Spleen (tissue), 11 donors: ENCODE data around the gene CHST15. TPM values are rescaled to one million over a fixed set of nuclear protein-coding genes. Genes with fewer than 3 reads are reported as not detected.
A peak's percentile ranks its signal among the peaks of the same experiment; 100 is the strongest.

Experiments
- DNase-seq: peaks from one replicate; pipeline ENCODE4 v3.0.0-alpha.2; 2020
- H3K27ac ChIP-seq, 8 donors: fragments of 200-600 bp; sonication (generic) in 7 of 8; 1 replicate in 4 of 8; 2 replicates in 4 of 8; pipeline versions ENCODE4 v1.5.0 to v1.8.0; 2016 to 2021; ENCODE audit warnings: inconsistent platforms in 4 of 8, mild to moderate bottlenecking in 4 of 8, moderate library complexity in 1 of 8
- H3K27me3 ChIP-seq, 7 donors: fragments of 200-600 bp; sonication (generic) in 6 of 7; replicated peaks in 1 of 7; 1 replicate in 4 of 7; 2 replicates in 3 of 7; pipeline versions ENCODE4 v1.5.0 to v1.8.0; 2016 to 2021; ENCODE audit warnings: inconsistent platforms in 3 of 7, mild to moderate bottlenecking in 1 of 7
- H3K36me3 ChIP-seq, 6 donors: fragments of 200-600 bp; sonication (generic) in 5 of 6; 1 replicate in 4 of 6; 2 replicates in 2 of 6; pipeline versions ENCODE4 v1.5.0 to v1.8.0; 2016 to 2021; ENCODE audit warnings: inconsistent platforms in 2 of 6
- H3K4me1 ChIP-seq, 6 donors: fragments of 200-600 bp; sonication (generic) in 5 of 6; 1 replicate in 3 of 6; 2 replicates in 3 of 6; pipeline versions ENCODE4 v1.5.0 to v1.8.0; 2016 to 2021; ENCODE audit warnings: inconsistent platforms in 3 of 6
- H3K4me3 ChIP-seq, 8 donors: fragments of 200-600 bp; sonication (generic) in 7 of 8; 1 replicate in 4 of 8; 2 replicates in 4 of 8; pipeline versions ENCODE4 v1.5.0 to v1.8.0; 2016 to 2021; ENCODE audit warnings: inconsistent platforms in 4 of 8, mild to moderate bottlenecking in 4 of 8, moderate library complexity in 2 of 8
- H3K9me3 ChIP-seq, 8 donors: fragments of 200-600 bp; sonication (generic) in 7 of 8; 1 replicate in 4 of 8; 2 replicates in 4 of 8; pipeline versions ENCODE4 v1.5.0 to v1.8.0; 2016 to 2021; ENCODE audit warnings: inconsistent platforms in 4 of 8
- POLR2A ChIP-seq, 3 donors: fragments of 450-650 bp; IDR thresholded peaks; one replicate each; pipeline ENCODE4 v1.5.1; 2017; ENCODE audit warnings: antibody characterized with exemption in 3 of 3, mild to moderate bottlenecking in 1 of 3
- POLR2AphosphoS5 ChIP-seq, 3 donors: sonication (generic); formaldehyde crosslinking; IDR thresholded peaks; one replicate each; pipeline ENCODE4 v1.5.1; 2017; ENCODE audit warnings: antibody characterized with exemption in 3 of 3
- WGBS, 5 donors: extraction: QIAGEN DNeasy Blood & Tissue Kit in 3 of 5; methylation state at CpG; one replicate each; pipeline versions ENCODE4 v1.1.5 to v1.1.7; 2013 to 2018; 5-methylcytosine and 5-hydroxymethylcytosine counted together
- intact Hi-C: fragments of 100-400 bp; cut with DNase I; formaldehyde crosslinking; loops from one replicate; pipeline ENCODE4 v1.15.0; 2023; ENCODE audit warnings: low total_unique reads
- polyA plus RNA-seq, 3 donors: library from polyadenylated mRNA; stranded (reverse); fragments of 200-250 nt; gene quantifications; one replicate each; pipeline ENCODE4 v1.2.1, GENCODE V29; 2013
- total RNA-seq, 7 donors: library from RNA; depleted of rRNA in 3 of 7; stranded (reverse); fragments of >200 nt in 3 of 7; fragmentation: NEBNext Ultra II Directional in 4 of 7; extraction: Animal tissue kit (Norgen Biotek cat#: 25700) in 4 of 7; gene quantifications; one replicate each; pipeline versions ENCODE4 v1.1.0 to v1.2.1, GENCODE V29; 2016 to 2021
- TF ChIP-seq, protein P1 (sequence below), 11 experiments: fragments of 200-600 bp in 7 of 11; fragments of 450-650 bp in 4 of 11; sonication (generic) in 4 of 11; IDR thresholded peaks in 8 of 11; conservative IDR thresholded peaks in 3 of 11; 1 replicate in 7 of 11; 2 replicates in 4 of 11; pipeline versions ENCODE4 v1.4.0 to v1.8.0; 2016 to 2021; ENCODE audit warnings: antibody characterized with exemption in 11 of 11, inconsistent platforms in 4 of 11, mild to moderate bottlenecking in 1 of 11
- donor health status: healthy with polysubstance abuse.
- donor health status: DM: no; HTN: no; CAD: no; lungs with moderate emphysema.
- donor health status: DM: no; HTN: no; CAD: no.
- donor health status: Bipolar disorder and iron deficiency.
- donor health status: healthy.
- donor health status: DM: no; HTN: no; CAD: no.
- donor health status: DM: yes; HTN: yes; CAD: no.

The CHST15 gene
- total and polyA plus RNA-seq, 10 donors: 6.1 to 133 (median 102) TPM

DNA sequence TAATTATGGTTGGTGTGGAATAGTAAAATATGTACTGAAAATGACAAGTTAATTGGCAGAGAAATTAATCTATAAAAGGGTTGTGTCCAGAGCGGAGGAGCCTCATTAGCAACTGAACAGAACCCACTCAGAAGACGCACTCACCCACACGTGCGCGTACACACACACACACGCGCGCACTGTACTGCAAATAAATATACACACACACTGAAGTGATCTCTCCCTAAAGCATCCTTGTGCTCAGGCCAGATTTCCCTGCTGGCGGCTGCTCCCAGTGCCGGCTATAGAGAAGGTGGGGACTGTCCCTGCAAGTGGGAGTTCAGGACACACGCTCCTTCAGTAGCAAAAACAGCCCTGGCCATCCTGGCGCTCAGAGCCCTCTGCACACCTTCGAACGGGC, 85.2 kb downstream of the CHST15 start:
- Histone ChIP-seq H3K4me3 (no peak overlapping the region), H3K27ac (peak overlapping the region in 1 of 8 donors; percentile 3), H3K36me3 (peaks cover 0 to 100% (median 35%) of the 10 kb centered on the region in 6 donors), H3K27me3 (no peaks in the 10 kb centered on the region), H3K4me1 (peaks cover 0 to 10% (median 4%) of the 10 kb centered on the region in 6 donors), H3K9me3 (peaks cover 0 to 3% (median under 1%) of the 10 kb centered on the region in 8 donors)
- TF ChIP-seq, protein P1, sequence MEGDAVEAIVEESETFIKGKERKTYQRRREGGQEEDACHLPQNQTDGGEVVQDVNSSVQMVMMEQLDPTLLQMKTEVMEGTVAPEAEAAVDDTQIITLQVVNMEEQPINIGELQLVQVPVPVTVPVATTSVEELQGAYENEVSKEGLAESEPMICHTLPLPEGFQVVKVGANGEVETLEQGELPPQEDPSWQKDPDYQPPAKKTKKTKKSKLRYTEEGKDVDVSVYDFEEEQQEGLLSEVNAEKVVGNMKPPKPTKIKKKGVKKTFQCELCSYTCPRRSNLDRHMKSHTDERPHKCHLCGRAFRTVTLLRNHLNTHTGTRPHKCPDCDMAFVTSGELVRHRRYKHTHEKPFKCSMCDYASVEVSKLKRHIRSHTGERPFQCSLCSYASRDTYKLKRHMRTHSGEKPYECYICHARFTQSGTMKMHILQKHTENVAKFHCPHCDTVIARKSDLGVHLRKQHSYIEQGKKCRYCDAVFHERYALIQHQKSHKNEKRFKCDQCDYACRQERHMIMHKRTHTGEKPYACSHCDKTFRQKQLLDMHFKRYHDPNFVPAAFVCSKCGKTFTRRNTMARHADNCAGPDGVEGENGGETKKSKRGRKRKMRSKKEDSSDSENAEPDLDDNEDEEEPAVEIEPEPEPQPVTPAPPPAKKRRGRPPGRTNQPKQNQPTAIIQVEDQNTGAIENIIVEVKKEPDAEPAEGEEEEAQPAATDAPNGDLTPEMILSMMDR (IDR thresholded peaks at IDR 0.05 in 8 of 11, conservative IDR thresholded peaks at IDR 0.05 in 3 of 11): no peak
- TF ChIP-seq POLR2A (IDR thresholded peaks at IDR 0.05) (no peak), POLR2AphosphoS5 (IDR thresholded peaks at IDR 0.05) (no peak)
- intact Hi-C loops: no loop called here
- no peak for DNase-seq
- WGBS, 5 donors: 82 to 87% (median 86%) methylated on average over 14 of the region's 14 CpGs

- Histone ChIP-seq H3K9me3 (no peaks in the 10 kb centered on the region), H3K36me3 (peaks cover 0 to 100% (median 35%) of the 10 kb centered on the region in 6 donors), H3K4me1 (peaks cover 0 to 10% (median 4%) of the 10 kb centered on the region in 6 donors), H3K4me3 (no peak overlapping the region), H3K27ac (no peak overlapping the region), H3K27me3 (no peaks in the 10 kb centered on the region)
- WGBS, 5 donors: 87 to 95% (median 91%) methylated on average over 8 of the region's 8 CpGs
- peak; percentile 9 for DNase-seq
- TF ChIP-seq POLR2A (IDR thresholded peaks at IDR 0.05) (no peak), POLR2AphosphoS5 (IDR thresholded peaks at IDR 0.05) (no peak)
- TF ChIP-seq, protein P1 (IDR thresholded peaks at IDR 0.05 in 8 of 11, conservative IDR thresholded peaks at IDR 0.05 in 3 of 11): no peak
- intact Hi-C loops: no loop called here
These were observed 85.6 kb downstream of the CHST15 start for GRCh38 chr10:124007773-124008145.

GRCh38 chr10:124007102-124007772, 86.2 kb downstream of the CHST15 start:
- H3K27me3 ChIP-seq: no peaks in the 10 kb centered on the region
- H3K36me3 ChIP-seq: peaks cover 0 to 100% (median 35%) of the 10 kb centered on the region in 6 donors
- intact Hi-C loops: no loop called here
- no peak overlapping the region for H3K4me3 ChIP-seq
- DNase-seq: peak; percentile 54
- H3K9me3 ChIP-seq: no peaks in the 10 kb centered on the region
- 83 to 94% (median 89%) methylated on average over 16 of the region's 16 CpGs for WGBS, 5 donors
- H3K4me1 ChIP-seq: peaks cover 0 to 12% (median 4%) of the 10 kb centered on the region in 6 donors
- H3K27ac ChIP-seq: peak overlapping the region in 1 of 8 donors; percentile 33
- TF ChIP-seq, protein P1 (IDR thresholded peaks at IDR 0.05 in 8 of 11, conservative IDR thresholded peaks at IDR 0.05 in 3 of 11): no peak
- TF ChIP-seq POLR2A (IDR thresholded peaks at IDR 0.05) (no peak), POLR2AphosphoS5 (IDR thresholded peaks at IDR 0.05) (no peak)

DNA sequence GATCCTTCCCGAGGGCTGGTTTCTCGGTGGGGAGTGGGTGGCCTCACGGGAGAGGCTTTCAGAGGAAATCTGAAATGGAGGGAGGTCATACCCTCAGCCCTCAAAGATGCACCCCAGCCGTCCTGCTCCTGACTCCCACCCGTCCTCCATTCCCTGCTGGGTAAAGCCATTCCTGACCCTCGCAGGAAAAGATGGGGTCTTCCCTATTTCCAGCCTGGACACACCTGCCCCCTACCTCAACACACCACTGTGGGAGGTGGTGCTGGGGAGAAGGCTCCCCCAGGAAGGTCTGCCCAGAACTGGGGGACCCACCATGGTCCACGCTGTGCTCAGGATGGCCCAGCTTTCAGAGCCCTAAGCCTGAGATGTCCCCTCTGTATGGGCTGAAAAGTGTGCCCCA, 86.9 kb downstream of the CHST15 start:
- DNase-seq: peak; percentile 32
- Histone ChIP-seq H3K27me3 (no peaks in the 10 kb centered on the region), H3K4me1 (peaks cover 0 to 20% (median 4%) of the 10 kb centered on the region in 6 donors), H3K27ac (peak overlapping the region in 3 of 8 donors; percentile 7 to 33 (median 8)), H3K9me3 (no peaks in the 10 kb centered on the region), H3K4me3 (no peak overlapping the region), H3K36me3 (peaks cover 0 to 98% (median 35%) of the 10 kb centered on the region in 6 donors)
- intact Hi-C loops: no loop called here
- WGBS, 5 donors: 79 to 93% (median 87%) methylated on average over 7 of the region's 7 CpGs
- no peak for TF ChIP-seq POLR2AphosphoS5 (IDR thresholded peaks at IDR 0.05)
- TF ChIP-seq POLR2A (IDR thresholded peaks at IDR 0.05): no peak
- TF ChIP-seq, protein P1 (IDR thresholded peaks at IDR 0.05 in 8 of 11, conservative IDR thresholded peaks at IDR 0.05 in 3 of 11): no peak
